MCF 10A (cell line): ENCODE results near the gene SMURF1. TPM values are rescaled to one million over a fixed set of nuclear protein-coding genes. Genes with fewer than 3 reads are reported as not detected.

Source experiments
- BruUV-seq: library from RNA; stranded (reverse); fragments of 400-500 nt; replicated peaks from 2 replicates; lab custom pipeline; 2021; lab: Mats Ljungman, UMichigan
- CTCF ChIA-PET: fragments of 300-600 bp; sonication (Branson Sonifier 250); formaldehyde crosslinking; extraction: SDS; loops from one replicate; lab custom pipeline; 2021; ENCODE audit warnings: antibody characterized with exemption, inconsistent platforms; lab: Yijun Ruan, JAX
- POLR2A ChIA-PET: fragments of 300-600, 350-650 bp; sonication (Branson Sonifier 250); formaldehyde crosslinking; extraction: SDS; loops from one replicate; lab custom pipeline; 2020; ENCODE audit warnings: antibody characterized with exemption, inconsistent platforms; lab: Yijun Ruan, JAX
- DNase-seq: peaks from one replicate; pipeline ENCODE4 v3.0.0-alpha.2; 2018; ENCODE audit not compliant: unreplicated experiment
- H3K27ac Mint-ChIP-seq: one replicate; pipeline ENCODE4 v1.8.0; 2022; ENCODE audit warnings: mild to moderate bottlenecking, low read depth, mixed read lengths; ENCODE audit not compliant: unreplicated experiment
- H3K27me3 Mint-ChIP-seq: one replicate; pipeline ENCODE4 v1.8.0; 2022; ENCODE audit warnings: mixed read lengths; ENCODE audit not compliant: insufficient read depth, unreplicated experiment
- H3K36me3 Mint-ChIP-seq: one replicate; pipeline ENCODE4 v1.8.0; 2022; ENCODE audit warnings: mild to moderate bottlenecking, moderate library complexity, mixed read lengths; ENCODE audit not compliant: insufficient read depth, unreplicated experiment
- H3K4me1 Mint-ChIP-seq: one replicate; pipeline ENCODE4 v1.8.0; 2022; ENCODE audit warnings: mixed read lengths; ENCODE audit not compliant: insufficient read depth, unreplicated experiment
- H3K4me3 Mint-ChIP-seq: one replicate; pipeline ENCODE4 v1.8.0; 2022; ENCODE audit warnings: mild to moderate bottlenecking, moderate library complexity, mixed read lengths; ENCODE audit not compliant: unreplicated experiment
- H3K9me3 Mint-ChIP-seq: one replicate; pipeline ENCODE4 v1.8.0; 2022; ENCODE audit warnings: mixed read lengths; ENCODE audit not compliant: unreplicated experiment
- CTCF ChIP-seq: fragments of 200-600 bp; IDR thresholded peaks from one replicate; pipeline ENCODE4 v1.8.0; 2022; ENCODE audit warnings: antibody characterized with exemption, mild to moderate bottlenecking; ENCODE audit not compliant: unreplicated experiment
- intact Hi-C: fragments of 100-400 bp; cut with micrococcal nuclease; formaldehyde crosslinking; loops from 2 replicates; pipeline ENCODE4 v1.14.1; 2022
- total RNA-seq: library from RNA; stranded (reverse); gene quantifications from 2 replicates; pipeline ENCODE4 v1.2.3, GENCODE V29; 2022

The SMURF1 gene
- total RNA-seq, 1 experiment from 2014 or later: 19.9 TPM

GRCh38 chr7:98998821-98999725, 144.8 kb downstream of the SMURF1 start:
- Mint-ChIP-seq H3K9me3 (no peaks in the 10 kb centered on the region), H3K27me3 (no peaks in the 10 kb centered on the region), H3K27ac (no peak overlapping the region), H3K36me3 (peaks cover 72% of the 10 kb centered on the region), H3K4me3 (no peak overlapping the region), H3K4me1 (no peaks in the 10 kb centered on the region)
- no peak for DNase-seq
- no TSS peak for BruUV-seq
- intact Hi-C loops: no loop called here
- CTCF ChIA-PET: interaction anchor here (0.6 kb wide), 3 partner anchors 13 to 452 kb away, joined by 3 to 4 read pairs (median 3); no protein-coding TSS in a partner anchor
- POLR2A ChIA-PET: interaction anchor here (0.8 to 1.0 kb wide), 2 partner anchors 331 to 380 kb away, joined by 3 read pairs; no protein-coding TSS in a partner anchor
- no peak for TF ChIP-seq CTCF

GRCh38 chr7:98997846-98998245, 146.1 kb downstream of the SMURF1 start:
- Mint-ChIP-seq H3K36me3 (peaks cover 73% of the 10 kb centered on the region), H3K4me3 (no peak overlapping the region)
- CTCF ChIA-PET: interaction anchor here (0.6 kb wide), 1 partner anchor 46 kb away, joined by 3 read pairs; no protein-coding TSS in a partner anchor

GRCh38 chr7:98996150-98996552, 147.8 kb downstream of the SMURF1 start:
- Mint-ChIP-seq H3K4me1 (no peaks in the 10 kb centered on the region), H3K36me3 (peaks cover 69% of the 10 kb centered on the region), H3K9me3 (no peaks in the 10 kb centered on the region), H3K27me3 (no peaks in the 10 kb centered on the region), H3K27ac (no peak overlapping the region), H3K4me3 (no peak overlapping the region)
- BruUV-seq: no TSS peak
- CTCF ChIA-PET: interaction anchor here (0.5 to 0.6 kb wide), 2 partner anchors 320 to 451 kb away, joined by 3 to 4 read pairs; no protein-coding TSS in a partner anchor
- intact Hi-C loops: no loop called here
- POLR2A ChIA-PET: no interaction called here
- no peak for TF ChIP-seq CTCF
- no peak for DNase-seq

More at GRCh38 chr7:98997846-98998245, 146.1 kb downstream of the SMURF1 start:
- BruUV-seq: no TSS peak
- no peak overlapping the region for H3K27ac Mint-ChIP-seq
- no peak for TF ChIP-seq CTCF
- H3K9me3 Mint-ChIP-seq: no peaks in the 10 kb centered on the region
- POLR2A ChIA-PET: no interaction called here
- no peaks in the 10 kb centered on the region for H3K27me3 Mint-ChIP-seq
- intact Hi-C loops: no loop called here
- no peak for DNase-seq
- no peaks in the 10 kb centered on the region for H3K4me1 Mint-ChIP-seq

- BruUV-seq: no TSS peak
- no peak for DNase-seq
- CTCF ChIA-PET: no interaction called here
- Mint-ChIP-seq H3K27ac (no peak overlapping the region), H3K27me3 (no peaks in the 10 kb centered on the region), H3K4me1 (no peaks in the 10 kb centered on the region), H3K36me3 (peaks cover 69% of the 10 kb centered on the region), H3K9me3 (no peaks in the 10 kb centered on the region), H3K4me3 (no peak overlapping the region)
- POLR2A ChIA-PET: no interaction called here
- TF ChIP-seq CTCF: no peak
- intact Hi-C loops: no loop called here
Observed at GRCh38 chr7:98995523-98996149, 148.3 kb downstream of the SMURF1 start.
